Measurements from ENCODE around the gene NOMO2.
"Not testable (repeated sequence)": the region's sequence is repeated elsewhere in the genome, so short reads cannot be mapped to it uniquely, and the experiment has no call there.

Gene NOMO2

GRCh38 chr16:18561727-18562314 lies at the start of gene NOMO2:
Gene NOMO2, minus strand, starts transcription at chr16:18562097. Its CDS starts 57 bp downstream, at chr16:18562040.
- DNase-seq: peak; percentile 89

GRCh38 chr16:18610147-18610803 lies 48.4 kb upstream of the NOMO2 start:
- DNase-seq: not testable (repeated sequence)

- DNase-seq: not testable (repeated sequence)
Measured at GRCh38 chr16:18608271-18608670, 46.4 kb upstream of the NOMO2 start.

- not testable (repeated sequence) for DNase-seq
Measured at GRCh38 chr16:18603572-18604246, 41.8 kb upstream of the NOMO2 start.

- DNase-seq: not testable (repeated sequence)
Measured at GRCh38 chr16:18598582-18598981, 36.7 kb upstream of the NOMO2 start.

GRCh38 chr16:18597734-18598133 lies 35.8 kb upstream of the NOMO2 start:
- DNase-seq: not testable (repeated sequence)

- not testable (repeated sequence) for DNase-seq
Measured at GRCh38 chr16:18597319-18597718, 35.4 kb upstream of the NOMO2 start.

GRCh38 chr16:18595796-18596195 lies 33.9 kb upstream of the NOMO2 start:
- not testable (repeated sequence) for DNase-seq

- DNase-seq: peak; percentile 15
Measured at GRCh38 chr16:18594880-18595279, 33.0 kb upstream of the NOMO2 start.

- not testable (repeated sequence) for DNase-seq
Measured at GRCh38 chr16:18593904-18594303, 32.0 kb upstream of the NOMO2 start.

GRCh38 chr16:18592982-18593381 lies 31.1 kb upstream of the NOMO2 start:
- not testable (repeated sequence) for DNase-seq

- DNase-seq: peak; percentile 16
Measured at GRCh38 chr16:18591908-18592307, 30.0 kb upstream of the NOMO2 start.

GRCh38 chr16:18591441-18591840 lies 29.5 kb upstream of the NOMO2 start:
- DNase-seq: not testable (repeated sequence)

GRCh38 chr16:18589806-18590205 lies 27.9 kb upstream of the NOMO2 start:
- not testable (repeated sequence) for DNase-seq

- not testable (repeated sequence) for DNase-seq
Measured at GRCh38 chr16:18586560-18587540, 25.0 kb upstream of the NOMO2 start.

- not testable (repeated sequence) for DNase-seq
Measured at GRCh38 chr16:18585789-18586188, 23.9 kb upstream of the NOMO2 start.

- no peak for DNase-seq
Measured at GRCh38 chr16:18582902-18583301, 21.0 kb upstream of the NOMO2 start.

GRCh38 chr16:18580396-18580795 lies 18.5 kb upstream of the NOMO2 start:
- not testable (repeated sequence) for DNase-seq

- not testable (repeated sequence) for DNase-seq
Measured at GRCh38 chr16:18579261-18579660, 17.4 kb upstream of the NOMO2 start.

- not testable (repeated sequence) for DNase-seq
Measured at GRCh38 chr16:18577942-18578341, 16.0 kb upstream of the NOMO2 start.

- DNase-seq: not testable (repeated sequence)
Measured at GRCh38 chr16:18575945-18576344, 14.0 kb upstream of the NOMO2 start.

GRCh38 chr16:18575298-18575917 lies 13.5 kb upstream of the NOMO2 start:
- not testable (repeated sequence) for DNase-seq

Measured in stimulated activated CD4-positive, alpha-beta T cell treated with anti-CD3 and anti-CD28 coated beads, Interleukin-15, amount 100 ng/mL, for 24 hours (primary cell).